GM18526 (cell line): ENCODE measurements around the gene DNAL4.

Experiments used
- POLR2A ChIP-seq: IDR thresholded peaks from 3 replicates; pipeline ENCODE4 v1.6.1; 2011; ENCODE audit not compliant: insufficient read length; ENCODE audit errors: extremely low read depth

DNAL4 gene

GRCh38 chr22:38732251-38732815, 61.6 kb downstream of the DNAL4 start:
- no peak for TF ChIP-seq POLR2A

GRCh38 chr22:38731703-38732161, 62.2 kb downstream of the DNAL4 start:
- TF ChIP-seq POLR2A, result no peak

DNA sequence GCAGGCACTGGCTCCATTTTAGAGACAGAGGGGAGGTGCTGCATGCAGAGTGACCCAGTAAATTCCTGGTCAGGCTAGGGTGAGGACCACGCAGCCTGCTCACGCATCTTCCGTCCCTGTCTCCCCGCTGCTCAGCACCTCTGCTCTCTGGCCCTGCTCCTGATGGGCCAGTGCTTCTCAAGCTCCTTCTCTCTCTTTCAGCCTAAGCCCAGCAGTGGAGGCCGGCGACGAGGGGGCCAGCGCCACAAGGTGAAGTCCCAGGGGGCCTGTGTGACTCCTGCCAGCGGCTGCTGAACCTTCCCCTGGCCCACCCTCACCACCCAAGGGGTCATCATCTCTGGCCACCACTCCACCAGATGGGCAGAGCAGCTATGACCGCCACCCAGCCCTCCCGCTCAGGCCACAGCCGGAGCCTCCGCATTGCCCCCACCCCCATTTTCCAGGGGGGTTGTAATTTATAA, 63.5 kb downstream of the DNAL4 start:
- TF ChIP-seq POLR2A, result no peak

DNA sequence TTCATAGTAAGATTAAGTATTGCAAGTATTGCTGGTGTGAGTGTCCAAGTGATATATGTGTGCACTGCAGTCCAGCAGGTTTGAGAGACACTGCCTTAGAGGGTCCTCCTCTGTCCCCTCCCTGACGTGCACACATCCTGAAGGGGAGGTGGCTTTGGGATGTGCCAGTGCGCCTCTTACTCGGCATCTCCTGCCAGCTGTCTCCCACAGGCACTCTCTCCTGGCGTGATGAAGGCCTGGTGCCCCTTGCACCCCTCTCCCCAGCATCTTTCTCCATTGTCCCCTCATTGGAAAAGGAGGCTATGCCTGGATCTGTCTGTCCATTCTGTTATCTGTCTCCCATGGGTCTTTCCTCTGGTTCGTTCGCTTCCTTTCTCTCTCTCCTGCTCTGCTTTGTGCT, 64.0 kb downstream of the DNAL4 start:
- TF ChIP-seq POLR2A, result no peak

GRCh38 chr22:38728871-38729796, 64.8 kb downstream of the DNAL4 start:
- TF ChIP-seq POLR2A, result no peak
